Left renal pelvis (tissue), 4 donors: ENCODE data around the gene GABRG3. TPM values are rescaled to one million over a fixed set of nuclear protein-coding genes. Genes with fewer than 3 reads are reported as not detected.
A peak's percentile ranks its signal among the peaks of the same experiment; 100 is the strongest.

Experiments used
- DNase-seq, 4 donors: peaks; one replicate each; pipeline ENCODE4 v3.0.0-alpha.2; 2013; ENCODE audit warnings: low read depth in 4 of 4, low spot score in 3 of 4
- polyA plus RNA-seq, 4 donors: library from polyadenylated mRNA; unstranded; fragments of 120-200 nt; gene quantifications; one replicate each; pipeline ENCODE4 v1.2.1, GENCODE V29; 2013; ENCODE audit not compliant: insufficient read length in 4 of 4

Gene GABRG3
- polyA plus RNA-seq, 4 donors, result 0.71 to 2.0 (median 1.9) TPM

DNA sequence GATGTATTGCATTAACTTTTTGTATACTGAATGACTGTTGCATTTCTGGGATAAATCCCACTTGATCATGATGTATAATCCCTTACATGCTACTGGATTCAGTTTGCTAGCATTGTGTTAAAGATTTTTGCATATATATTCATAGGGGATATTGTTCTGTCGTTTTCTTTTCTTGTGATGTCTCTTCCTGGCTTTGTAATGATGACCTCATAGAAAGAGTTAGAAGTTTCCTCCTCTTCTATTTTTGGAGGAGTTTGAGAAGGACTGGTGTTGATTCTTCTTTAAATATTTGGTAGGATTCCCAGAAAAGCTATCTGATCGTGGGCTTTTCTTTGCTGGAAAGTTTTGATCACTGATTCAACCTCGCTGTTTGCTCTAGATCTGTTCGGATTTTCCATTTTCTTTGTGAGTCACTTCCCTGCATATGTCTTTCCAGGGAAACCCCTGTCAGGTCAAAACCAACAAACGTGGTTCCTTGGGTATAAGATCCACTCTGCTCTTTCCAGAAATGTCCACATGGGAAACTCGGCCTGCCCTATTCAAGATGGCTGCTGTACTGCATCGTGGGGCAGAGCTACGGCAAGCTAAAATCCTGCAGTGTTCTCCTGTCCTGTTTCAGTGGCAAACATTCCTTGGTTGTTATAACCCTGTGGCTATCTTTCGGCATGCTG is 120.4 kb downstream of the GABRG3 start:
- no peak for DNase-seq

- no peak for DNase-seq
Observed at GRCh38 chr15:27092390-27092789, 121.4 kb downstream of the GABRG3 start.

DNA sequence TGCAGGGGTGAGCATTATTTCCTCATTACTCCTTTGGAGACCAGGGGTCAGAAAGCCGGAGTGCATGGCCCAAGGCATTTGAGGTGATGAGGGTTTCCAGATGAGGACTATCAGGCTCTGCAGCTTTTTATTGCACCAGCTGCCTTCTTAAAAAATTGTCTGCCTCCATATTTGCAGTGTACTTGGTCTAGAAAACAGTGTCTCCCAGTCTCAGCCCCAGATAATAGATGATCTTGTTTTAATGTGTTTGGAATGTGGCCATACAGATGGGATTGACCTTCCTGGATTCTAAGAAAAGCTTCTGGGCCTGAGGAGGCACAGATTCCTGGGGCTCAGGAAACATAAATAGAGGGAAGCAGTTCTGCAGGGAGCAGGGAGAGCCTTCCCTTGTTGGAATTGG is 123.3 kb downstream of the GABRG3 start:
- DNase-seq, result peak; percentile 6 to 30 (median 12)

DNA sequence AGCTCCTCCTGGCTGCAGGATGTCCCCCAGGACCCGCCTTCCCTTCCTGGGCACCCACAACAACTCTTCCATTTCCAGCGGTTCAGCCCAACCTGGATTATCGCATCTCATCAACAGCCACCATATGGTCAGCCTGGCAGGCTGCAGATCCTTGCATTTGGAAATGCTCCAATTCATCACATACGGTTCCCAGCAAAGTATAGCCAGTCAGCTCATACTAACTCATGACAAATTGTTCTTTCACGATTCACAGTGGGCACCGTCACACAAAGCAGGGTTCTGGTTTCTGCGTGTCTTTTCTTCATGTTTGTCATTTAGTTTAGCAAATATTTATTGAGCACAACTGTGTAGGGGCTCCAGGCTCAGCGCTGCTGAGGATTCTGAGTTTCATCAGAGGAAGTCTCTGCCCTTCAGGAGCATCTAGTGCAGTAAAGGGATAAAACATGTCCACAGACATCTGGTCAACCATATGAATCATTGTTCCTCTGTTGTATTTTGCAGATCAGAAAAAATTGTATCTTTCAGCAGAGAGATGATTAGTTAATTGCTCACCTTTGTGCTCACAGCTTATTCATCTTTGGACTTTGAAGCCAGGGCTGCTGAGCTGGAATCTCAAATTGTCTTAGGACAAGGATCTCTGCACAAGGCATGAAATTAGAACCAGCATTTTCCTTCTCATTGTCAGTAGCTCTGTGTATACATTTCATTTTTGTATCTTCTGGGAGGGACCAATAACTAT is 125.1 kb downstream of the GABRG3 start:
- no peak for DNase-seq

DNA sequence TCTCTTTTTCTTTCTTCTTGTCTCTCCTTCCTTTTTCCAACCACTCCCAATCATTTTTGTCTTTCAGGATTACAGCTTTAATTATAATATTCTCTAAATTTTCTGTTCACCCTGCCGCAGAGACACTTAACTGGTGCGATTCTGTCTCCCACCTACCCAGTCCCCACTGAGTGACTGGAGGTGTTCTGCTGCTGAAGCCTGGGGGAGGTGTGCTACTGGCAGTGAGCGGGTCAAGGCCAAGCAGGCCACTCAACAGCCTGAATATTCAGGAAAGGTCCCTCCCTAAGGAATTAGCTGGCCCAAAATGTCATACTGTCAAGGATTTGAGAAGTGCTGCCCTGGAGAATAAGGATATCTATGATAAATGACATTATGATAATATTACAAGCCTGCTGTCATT is 126.5 kb downstream of the GABRG3 start:
- DNase-seq, result no peak

GRCh38 chr15:27101982-27102381 is 131.0 kb downstream of the GABRG3 start:
- DNase-seq, result no peak

- no peak for DNase-seq
Observed at GRCh38 chr15:27111323-27111722, 140.3 kb downstream of the GABRG3 start.

GRCh38 chr15:27114473-27114872 is 143.5 kb downstream of the GABRG3 start:
- no peak for DNase-seq

DNA sequence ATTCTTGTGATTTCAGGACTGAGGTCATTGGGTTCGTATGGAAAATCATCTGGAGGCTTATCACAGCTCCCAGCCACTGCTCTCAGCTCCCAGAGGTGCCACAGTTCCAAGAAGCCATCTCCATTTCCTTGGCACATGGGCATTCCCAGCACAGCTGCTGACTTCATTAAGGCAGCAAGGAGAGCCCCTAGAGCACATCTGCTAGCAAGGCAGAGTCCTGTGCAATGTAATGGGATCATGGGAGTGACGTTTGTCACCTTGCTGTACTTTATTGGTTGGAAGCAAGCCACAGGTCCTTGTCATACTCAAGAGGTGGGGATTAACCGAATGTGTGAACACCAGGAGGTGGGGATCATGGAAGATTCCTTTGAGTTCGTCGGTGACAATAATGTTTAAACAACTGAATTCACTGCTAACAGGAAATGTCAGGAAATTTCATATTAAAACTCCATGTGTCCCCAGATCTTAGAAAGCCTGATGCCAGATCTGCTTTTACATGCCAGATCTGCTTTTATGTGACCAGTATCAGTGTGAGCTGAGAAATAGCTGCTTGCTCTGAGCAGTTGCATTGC is 148.8 kb downstream of the GABRG3 start:
- no peak for DNase-seq

DNA sequence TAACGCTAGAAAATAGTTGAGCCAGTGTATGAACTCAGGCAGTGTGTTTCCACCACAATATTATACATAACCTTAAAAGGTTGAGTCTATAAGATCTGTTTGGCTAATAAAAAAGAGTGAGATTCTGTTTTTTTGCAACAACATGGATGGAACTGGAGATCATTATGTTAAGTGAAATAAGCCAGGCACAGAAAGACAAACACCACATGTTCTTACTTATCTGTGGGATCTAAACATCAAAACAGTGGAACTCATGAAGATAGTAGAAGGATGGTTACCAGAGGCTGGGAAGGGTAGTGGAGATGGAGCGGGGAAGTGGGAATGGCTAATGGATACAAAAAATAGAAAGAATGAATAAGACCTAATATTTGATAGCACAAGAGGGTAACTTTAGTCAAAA is 150.7 kb downstream of the GABRG3 start:
- DNase-seq, result no peak

DNA sequence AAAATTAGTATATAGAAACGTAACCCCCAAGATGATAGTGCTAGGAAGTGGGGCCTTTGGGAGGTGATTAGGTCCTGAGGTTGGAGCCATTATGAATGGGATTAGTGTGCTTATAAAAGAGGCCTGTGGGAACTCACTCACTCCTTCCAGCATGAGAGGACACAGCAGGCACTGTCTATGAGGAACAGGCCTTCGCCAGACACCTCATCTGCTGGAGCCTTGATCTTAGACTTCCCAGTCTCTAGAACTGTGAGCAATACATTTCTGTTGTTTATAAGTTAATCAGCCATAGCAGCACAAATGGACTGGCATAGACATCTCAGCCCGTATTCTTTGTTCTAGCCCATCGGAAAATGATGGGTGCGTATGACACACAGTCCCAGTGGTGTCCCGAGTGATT is 152.3 kb downstream of the GABRG3 start:
- no peak for DNase-seq

- no peak for DNase-seq
Observed at GRCh38 chr15:27123808-27124207, 152.8 kb downstream of the GABRG3 start.

GRCh38 chr15:27124287-27124871 is 153.4 kb downstream of the GABRG3 start:
- DNase-seq, result no peak

DNA sequence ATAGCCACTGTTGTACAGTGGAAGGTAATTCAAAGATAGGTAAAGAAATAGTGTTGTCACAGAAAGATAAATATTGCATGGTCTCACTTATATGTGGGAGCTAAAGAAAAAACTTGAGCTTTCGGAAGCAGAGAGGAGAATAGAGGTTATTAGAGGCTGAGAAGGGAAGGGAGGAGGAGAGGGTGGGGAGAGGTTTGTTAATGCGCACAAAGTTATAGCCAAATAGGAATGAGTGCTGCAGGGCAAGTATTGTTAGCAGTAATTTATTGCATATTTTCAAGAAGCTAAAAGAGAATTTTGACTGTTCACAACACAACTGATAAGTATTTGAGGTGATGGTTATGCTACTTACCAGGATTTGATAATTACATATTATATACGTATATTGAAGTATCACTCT is 154.2 kb downstream of the GABRG3 start:
- no peak for DNase-seq

- no peak for DNase-seq
Observed at GRCh38 chr15:27126449-27126848, 155.5 kb downstream of the GABRG3 start.

DNA sequence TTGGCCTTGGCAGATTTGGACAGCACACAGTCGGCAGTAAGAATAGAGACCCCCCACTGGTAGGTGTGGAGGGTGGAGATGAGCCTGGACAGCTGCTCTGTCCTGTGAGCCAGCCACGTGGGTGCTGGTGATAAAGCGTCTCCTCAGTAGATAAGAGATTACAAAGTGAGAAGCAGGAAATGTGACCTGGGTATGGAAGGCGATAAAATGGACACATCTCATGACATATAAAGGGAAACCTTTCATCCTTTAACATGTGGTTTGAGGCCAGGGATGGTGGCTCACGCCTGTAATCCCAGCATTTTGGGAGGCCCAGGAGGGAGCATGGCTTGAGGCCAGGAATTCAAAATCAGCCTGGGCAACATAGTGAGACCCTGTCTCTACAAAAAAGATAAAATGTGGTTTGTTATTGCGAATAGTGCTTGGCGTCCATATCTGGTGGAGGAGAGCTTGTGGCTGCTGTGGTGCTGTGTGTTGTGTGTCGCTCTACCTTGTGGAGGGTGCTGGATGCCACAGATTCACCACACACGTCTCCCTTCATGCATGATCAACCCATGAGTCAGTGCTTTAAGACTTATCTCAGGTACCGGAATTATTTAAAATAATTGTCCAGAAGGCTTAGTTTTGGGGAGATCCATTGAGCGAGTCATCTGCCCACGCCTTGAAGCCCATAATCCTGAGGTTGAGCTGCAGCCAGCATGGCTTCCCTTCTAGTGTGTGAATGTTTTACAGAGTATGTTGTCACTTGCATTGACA is 157.0 kb downstream of the GABRG3 start:
- no peak for DNase-seq

DNA sequence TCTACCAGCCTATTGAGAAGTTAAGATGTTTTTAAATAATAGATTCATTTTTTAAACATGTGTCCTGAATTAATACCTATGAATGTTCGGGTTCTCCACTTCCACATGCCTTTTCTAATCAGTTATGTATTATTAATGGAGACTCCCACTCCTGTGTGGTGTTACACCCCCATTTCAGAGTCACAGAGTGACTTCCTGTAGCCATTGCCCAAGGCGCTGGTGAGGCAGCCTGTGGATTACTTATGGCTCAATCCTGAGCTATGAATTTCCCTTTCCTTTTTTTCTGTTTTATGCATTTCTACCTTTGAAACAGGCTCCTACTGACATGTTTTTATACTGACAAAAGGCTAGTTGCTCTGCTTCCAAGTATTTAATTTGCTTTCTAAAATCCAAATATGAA is 162.3 kb downstream of the GABRG3 start:
- DNase-seq, result no peak

GRCh38 chr15:27134481-27134880 is 163.5 kb downstream of the GABRG3 start:
- no peak for DNase-seq

GRCh38 chr15:27135151-27135550 is 164.2 kb downstream of the GABRG3 start:
- DNase-seq, result no peak

DNA sequence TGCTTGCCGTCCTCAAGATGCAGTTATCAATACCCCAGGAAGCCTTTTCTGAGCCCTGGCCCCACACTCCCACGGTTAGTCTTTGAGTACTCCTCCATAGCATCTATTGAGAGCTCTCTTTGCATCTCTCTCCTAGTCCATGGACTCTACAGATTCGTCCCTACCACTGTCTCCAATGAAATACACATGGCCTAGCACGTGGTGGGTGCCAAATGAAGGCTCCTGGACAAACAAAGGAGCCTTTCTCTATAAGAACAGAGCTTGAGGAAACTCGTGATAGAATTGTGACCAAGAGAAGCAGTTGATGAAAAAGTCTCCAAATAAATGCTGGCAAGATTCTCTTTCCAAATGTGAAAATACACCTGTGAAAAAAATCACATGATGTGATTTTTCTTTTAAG is 166.1 kb downstream of the GABRG3 start:
- no peak for DNase-seq

DNA sequence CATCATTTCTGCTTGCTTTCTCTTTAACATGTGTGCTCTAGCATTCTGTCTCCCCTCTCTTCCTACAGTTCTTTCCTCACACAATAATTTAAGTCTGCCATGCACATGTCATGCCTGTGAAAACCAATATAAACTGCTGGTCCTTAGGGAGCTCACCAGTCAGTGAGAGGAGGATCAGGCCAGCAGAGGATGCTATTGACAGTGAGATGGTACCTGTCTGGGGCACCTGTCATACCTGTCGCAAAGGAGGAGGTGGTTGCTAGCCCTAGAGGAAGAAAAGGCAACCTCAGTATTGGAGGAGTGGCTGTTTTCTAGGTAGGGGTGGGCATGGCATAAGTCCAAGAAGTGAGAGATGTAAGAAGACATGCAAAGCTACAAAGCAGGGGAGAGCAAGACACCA is 194.6 kb downstream of the GABRG3 start:
- DNase-seq, result no peak
